Right hindlimb (tissue), 1 donor: ENCODE results near the gene FMR1.

Experiments
- DNase-seq: peaks from one replicate; pipeline ENCODE4 v3.0.0-alpha.2; 2018

FMR1 gene

GRCh38 chrX:147917700-147918695 lies 6.3 kb downstream of the FMR1 start:
- DNase-seq: no peak

GRCh38 chrX:147920161-147920666 lies 8.5 kb downstream of the FMR1 start:
- no peak for DNase-seq

- no peak for DNase-seq
These were observed 11.9 kb downstream of the FMR1 start for GRCh38 chrX:147923605-147924004.

GRCh38 chrX:147927256-147927655 lies 15.5 kb downstream of the FMR1 start:
- DNase-seq: no peak

GRCh38 chrX:147933815-147934214 lies 22.1 kb downstream of the FMR1 start:
- no peak for DNase-seq

- DNase-seq: no peak
These were observed 23.5 kb downstream of the FMR1 start for GRCh38 chrX:147935156-147935758.

GRCh38 chrX:147945286-147945685 lies 33.6 kb downstream of the FMR1 start:
- no peak for DNase-seq

- no peak for DNase-seq
These were observed 36.8 kb downstream of the FMR1 start for GRCh38 chrX:147948531-147948930.

- DNase-seq: no peak
These were observed 38.6 kb downstream of the FMR1 start for GRCh38 chrX:147950352-147950751.

- DNase-seq: no peak
These were observed 42.3 kb downstream of the FMR1 start for GRCh38 chrX:147953976-147954375.

GRCh38 chrX:147957291-147957690 lies 45.6 kb downstream of the FMR1 start:
- no peak for DNase-seq

GRCh38 chrX:147958291-147958690 lies 46.6 kb downstream of the FMR1 start:
- DNase-seq: no peak

GRCh38 chrX:147960722-147961121 lies 49.0 kb downstream of the FMR1 start:
- DNase-seq: no peak

GRCh38 chrX:147962476-147962875 lies 50.8 kb downstream of the FMR1 start:
- DNase-seq: no peak

GRCh38 chrX:147978931-147979330 lies 67.2 kb downstream of the FMR1 start:
- DNase-seq: no peak

- no peak for DNase-seq
These were observed 69.5 kb downstream of the FMR1 start, which contains the start of gene FMR1NB for GRCh38 chrX:147981038-147981752. Gene FMR1NB, plus strand, starts transcription at chrX:147981337. Its CDS starts 66 bp downstream, at chrX:147981403.
